ENCODE results near the gene GPR171. TPM values are rescaled to one million over a fixed set of nuclear protein-coding genes. Genes with fewer than 3 reads are reported as not detected.
A peak's percentile ranks its signal among the peaks of the same experiment; 100 is the strongest.

The GPR171 gene
- total RNA-seq, 1 experiment from 2014 or later: not detected

- no peak overlapping the region for H2AFZ ChIP-seq
- CTCF ChIA-PET: no interaction called here
- no peaks in the 10 kb centered on the region for H4K20me1 ChIP-seq (ENCODE audit: insufficient read depth)
- BruUV-seq (replicated peaks): no TSS peak
- H3K27me3 ChIP-seq (ENCODE audit: insufficient read depth, low read depth): no peaks in the 10 kb centered on the region
- H3K4me3 ChIP-seq: no peak overlapping the region
- POLR2A ChIA-PET (ENCODE audit: unreplicated experiment): no interaction called here
- peaks cover 15% of the 10 kb centered on the region; the same call in 1 of the 2 replicates for H3F3A ChIP-seq (ENCODE audit: insufficient read depth, low read depth)
- H3K79me2 ChIP-seq (ENCODE audit: low read depth): no peaks in the 10 kb centered on the region
- H3K4me2 ChIP-seq: no peak overlapping the region
- peaks cover 29% of the 10 kb centered on the region for H3K4me1 ChIP-seq (replicated peaks; ENCODE audit: insufficient read depth)
- H3K27ac ChIP-seq: no peak overlapping the region
- intact Hi-C loops (cut with micrococcal nuclease; ENCODE audit: unreplicated experiment): no loop called here
- no peak for DNase-seq
- H3K9me3 ChIP-seq (ENCODE audit: insufficient read depth, low read depth): peaks cover 12% of the 10 kb centered on the region
- TF ChIP-seq CTCF (conservative IDR thresholded peaks at IDR 0.05): no peak
- no peak for TF ChIP-seq EZH2 (IDR thresholded peaks at IDR 0.05; ENCODE audit: low read depth)
- no peaks in the 10 kb centered on the region for H3K9me2 ChIP-seq (ENCODE audit: insufficient read depth)
- no peaks in the 10 kb centered on the region for H3K36me3 ChIP-seq (ENCODE audit: low read depth)
Measured at GRCh38 chr3:151218136-151218535, 15.1 kb upstream of the GPR171 start.

GRCh38 chr3:151216641-151217607 is 13.9 kb upstream of the GPR171 start:
- no peak for DNase-seq
- H3K9me2 ChIP-seq (ENCODE audit: insufficient read depth): no peaks in the 10 kb centered on the region
- intact Hi-C loops (cut with micrococcal nuclease; ENCODE audit: unreplicated experiment): no loop called here
- peaks cover 10% of the 10 kb centered on the region for H3K9me3 ChIP-seq (ENCODE audit: insufficient read depth, low read depth)
- no peak overlapping the region for H3K27ac ChIP-seq
- no peaks in the 10 kb centered on the region for H3K27me3 ChIP-seq (ENCODE audit: insufficient read depth, low read depth)
- H3K4me2 ChIP-seq: no peak overlapping the region
- no peaks in the 10 kb centered on the region for H3K36me3 ChIP-seq (ENCODE audit: low read depth)
- TF ChIP-seq CTCF (conservative IDR thresholded peaks at IDR 0.05) (no peak), EZH2 (IDR thresholded peaks at IDR 0.05; ENCODE audit: low read depth) (no peak)
- peaks cover 29% of the 10 kb centered on the region for H3K4me1 ChIP-seq (replicated peaks; ENCODE audit: insufficient read depth)
- BruUV-seq (replicated peaks): no TSS peak
- ChIA-PET CTCF (no interaction called here), POLR2A (ENCODE audit: unreplicated experiment) (interaction anchor here (0.6 kb wide), 2 partner anchors 177 to 775 kb away, joined by 3 read pairs; no protein-coding TSS in a partner anchor)
- peaks cover 15% of the 10 kb centered on the region; the same call in 1 of the 2 replicates for H3F3A ChIP-seq (ENCODE audit: insufficient read depth, low read depth)
- no peak overlapping the region for H2AFZ ChIP-seq
- H3K79me2 ChIP-seq (ENCODE audit: low read depth): no peaks in the 10 kb centered on the region
- H4K20me1 ChIP-seq (ENCODE audit: insufficient read depth): no peaks in the 10 kb centered on the region
- no peak overlapping the region for H3K4me3 ChIP-seq

GRCh38 chr3:151214459-151214858 is 11.4 kb upstream of the GPR171 start:
- peaks cover 6% of the 10 kb centered on the region for H3K9me3 ChIP-seq (ENCODE audit: insufficient read depth, low read depth)
- intact Hi-C loops (cut with micrococcal nuclease; ENCODE audit: unreplicated experiment): no loop called here
- H3K36me3 ChIP-seq (ENCODE audit: low read depth): no peaks in the 10 kb centered on the region
- CTCF ChIA-PET: no interaction called here
- no peaks in the 10 kb centered on the region for H3K9me2 ChIP-seq (ENCODE audit: insufficient read depth)
- no peak overlapping the region for H3K4me2 ChIP-seq
- H3K4me3 ChIP-seq: no peak overlapping the region
- no peak for DNase-seq
- H3F3A ChIP-seq (ENCODE audit: insufficient read depth, low read depth): peaks cover 14% of the 10 kb centered on the region; the same call in 1 of the 2 replicates
- POLR2A ChIA-PET (ENCODE audit: unreplicated experiment): no interaction called here
- H2AFZ ChIP-seq: peak overlapping the region; percentile 36; the same call in 1 of the 2 replicates
- H3K27ac ChIP-seq: no peak overlapping the region
- H3K79me2 ChIP-seq (ENCODE audit: low read depth): no peaks in the 10 kb centered on the region
- no peaks in the 10 kb centered on the region for H4K20me1 ChIP-seq (ENCODE audit: insufficient read depth)
- no peaks in the 10 kb centered on the region for H3K27me3 ChIP-seq (ENCODE audit: insufficient read depth, low read depth)
- H3K4me1 ChIP-seq (replicated peaks; ENCODE audit: insufficient read depth): peaks cover 26% of the 10 kb centered on the region
- TF ChIP-seq CTCF (conservative IDR thresholded peaks at IDR 0.05) (0 out of 2 replicates have a peak, but pooled peaks have one; percentile 17), EZH2 (IDR thresholded peaks at IDR 0.05; ENCODE audit: low read depth) (no peak)
- no TSS peak for BruUV-seq (replicated peaks)
